Fibroblast of villous mesenchyme (primary cell): ENCODE results near the gene MUC2. TPM values are rescaled to one million over a fixed set of nuclear protein-coding genes. Genes with fewer than 3 reads are reported as not detected.

Source experiments
- DNase-seq: peaks from one replicate; pipeline ENCODE4 v3.0.0-alpha.2; 2010; ENCODE audit warnings: low read depth
- H3K4me3 ChIP-seq: 2 replicates; pipeline ENCODE4 v1.5.1; 2011; ENCODE audit warnings: low read depth, mild to moderate bottlenecking, low read length
- CTCF ChIP-seq: IDR thresholded peaks from 2 replicates; pipeline ENCODE4 v1.5.1; 2012; ENCODE audit warnings: low read depth, mild to moderate bottlenecking, low read length; ENCODE audit not compliant: insufficient read depth
- total RNA-seq: library from RNA; depleted of rRNA; stranded (reverse); fragments of >200 nt; gene quantifications from 2 replicates; pipeline ENCODE4 v1.2.3, GENCODE V29; 2012

Gene MUC2
- total RNA-seq, 1 donor: not detected

GRCh38 chr11:1051356-1052132, 23.1 kb upstream of the MUC2 start:
- H3K4me3 ChIP-seq: no peak overlapping the region
- DNase-seq: no peak
- no peak for TF ChIP-seq CTCF

GRCh38 chr11:1052133-1053011, 22.3 kb upstream of the MUC2 start:
- DNase-seq: no peak
- TF ChIP-seq CTCF: no peak
- no peak overlapping the region for H3K4me3 ChIP-seq

- DNase-seq: no peak
- TF ChIP-seq CTCF: no peak
- H3K4me3 ChIP-seq: no peak overlapping the region
Measured at GRCh38 chr11:1053121-1053901, 21.4 kb upstream of the MUC2 start.

GRCh38 chr11:1054143-1055108, 20.2 kb upstream of the MUC2 start:
- peak; percentile 22 for DNase-seq
- TF ChIP-seq CTCF: no peak
- no peak overlapping the region for H3K4me3 ChIP-seq

GRCh38 chr11:1055109-1055703, 19.5 kb upstream of the MUC2 start:
- TF ChIP-seq CTCF: no peak
- no peak overlapping the region for H3K4me3 ChIP-seq
- DNase-seq: no peak
